Raji (cell line): ENCODE data around the gene PIP5K1C.

ENCODE experiments used
- POLR2A ChIP-seq: IDR thresholded peaks from 2 replicates; pipeline ENCODE4 v1.6.1; 2011; ENCODE audit warnings: low read depth, low read length, control low read depth; ENCODE audit not compliant: insufficient read depth

The PIP5K1C gene

DNA sequence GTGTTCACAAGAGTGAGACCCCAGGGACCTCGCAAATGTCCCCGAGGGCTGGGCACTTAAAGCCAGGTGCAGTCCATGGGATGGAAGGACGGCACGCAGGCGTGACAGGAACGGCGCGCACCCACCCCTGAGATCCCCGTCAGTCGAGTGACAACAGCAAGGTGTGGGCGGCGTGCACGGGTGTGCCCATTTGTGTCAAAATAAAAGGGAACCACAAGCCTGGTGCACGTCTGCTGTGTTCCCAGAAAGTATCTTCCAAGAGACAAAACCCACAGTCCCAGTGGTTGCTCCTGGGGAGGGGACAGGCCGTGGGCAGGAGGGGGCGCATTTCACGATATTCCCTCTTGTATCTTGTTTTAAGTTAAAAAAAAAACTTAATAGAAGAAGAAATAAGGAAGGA is 58.0 kb downstream of the PIP5K1C start:
- TF ChIP-seq POLR2A = no peak

- no peak for TF ChIP-seq POLR2A
These were observed 58.6 kb downstream of the PIP5K1C start for GRCh38 chr19:3641515-3642269.

DNA sequence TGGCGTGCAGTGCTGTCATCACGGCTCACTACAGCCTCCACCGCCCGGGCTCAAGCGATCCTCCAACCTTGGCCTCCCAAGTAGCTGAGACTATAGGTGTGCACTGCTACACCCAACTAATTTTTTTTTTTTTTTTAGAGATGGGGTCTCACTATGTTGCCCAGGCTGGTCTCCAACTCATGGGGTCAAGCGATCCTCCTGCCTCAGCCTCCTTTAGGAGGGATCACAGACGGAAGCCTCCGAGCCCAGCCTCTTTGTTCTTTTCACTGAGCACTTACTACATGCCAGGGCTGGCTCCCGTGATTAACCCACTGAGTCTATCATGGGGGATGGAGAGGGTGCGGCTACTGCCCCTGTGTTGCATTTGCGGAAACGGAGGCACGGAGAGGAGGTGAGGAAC is 60.8 kb downstream of the PIP5K1C start:
- TF ChIP-seq POLR2A = no peak

DNA sequence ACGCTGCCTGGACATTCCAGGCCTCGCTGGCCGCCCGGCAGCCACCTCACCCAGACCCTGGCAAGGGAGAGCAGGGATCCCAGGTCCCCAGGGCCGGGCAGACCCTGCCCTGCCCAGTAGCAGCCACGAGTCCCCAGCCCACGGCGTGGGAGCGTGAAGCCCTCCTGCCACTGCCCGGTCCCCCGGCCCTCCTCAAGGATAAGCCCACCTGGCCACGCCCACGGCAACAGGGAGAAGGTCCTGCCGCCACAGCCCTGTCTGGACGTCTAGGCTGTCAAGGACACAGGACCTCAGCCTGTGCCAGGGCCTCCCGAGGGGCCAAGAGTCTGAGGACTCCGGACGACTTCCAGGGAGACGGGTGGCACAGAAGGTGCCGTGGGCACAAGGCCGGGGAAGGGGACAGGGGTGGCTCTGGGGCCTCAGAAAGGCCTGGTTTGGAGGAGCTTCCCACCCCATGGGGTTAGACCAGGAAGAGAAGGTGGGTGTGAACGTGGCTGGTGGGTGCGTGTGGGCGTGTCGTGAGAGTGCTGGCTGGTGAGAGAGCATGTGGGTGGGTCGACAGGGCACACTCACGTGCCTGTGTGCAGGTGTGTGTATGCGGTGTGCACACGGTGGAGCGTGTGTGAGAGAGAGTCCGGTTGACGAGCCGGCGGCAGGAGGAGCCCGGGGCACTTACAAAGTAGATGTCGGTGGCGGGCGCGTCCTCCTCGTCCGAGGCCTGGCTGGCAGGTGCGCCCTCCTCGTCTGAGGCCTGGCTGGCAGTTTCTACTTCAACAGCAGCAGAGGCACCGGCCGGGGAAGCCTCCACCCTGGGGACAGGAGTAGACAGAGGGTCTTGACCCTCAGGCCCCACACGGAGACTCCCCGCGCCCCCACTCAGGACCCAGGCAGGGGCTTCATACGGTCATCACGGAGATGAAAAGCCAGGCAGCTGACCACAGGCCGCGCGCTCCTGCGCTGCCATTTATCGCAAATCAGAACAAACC is 61.8 kb downstream of the PIP5K1C start:
- TF ChIP-seq POLR2A = no peak

DNA sequence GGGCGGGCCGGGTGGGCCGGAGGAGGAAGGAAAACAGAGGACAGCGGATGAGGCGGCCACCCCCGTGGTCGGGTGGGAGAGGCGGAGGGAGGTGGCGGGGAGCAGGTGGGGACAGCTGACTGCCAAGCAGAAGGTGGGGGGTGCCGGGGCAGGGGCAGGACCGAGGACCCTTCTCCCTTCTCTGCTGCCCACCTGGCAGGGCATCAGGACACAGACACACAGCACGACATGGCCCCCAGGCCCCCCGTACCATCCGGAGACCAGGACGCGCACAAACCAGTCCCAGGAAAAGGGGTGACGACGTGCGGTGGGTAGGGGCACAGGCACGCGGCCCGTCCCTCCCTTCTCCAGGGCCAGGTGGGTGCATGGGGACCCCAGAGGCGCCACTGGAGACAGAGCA is 62.6 kb downstream of the PIP5K1C start:
- TF ChIP-seq POLR2A = no peak

DNA sequence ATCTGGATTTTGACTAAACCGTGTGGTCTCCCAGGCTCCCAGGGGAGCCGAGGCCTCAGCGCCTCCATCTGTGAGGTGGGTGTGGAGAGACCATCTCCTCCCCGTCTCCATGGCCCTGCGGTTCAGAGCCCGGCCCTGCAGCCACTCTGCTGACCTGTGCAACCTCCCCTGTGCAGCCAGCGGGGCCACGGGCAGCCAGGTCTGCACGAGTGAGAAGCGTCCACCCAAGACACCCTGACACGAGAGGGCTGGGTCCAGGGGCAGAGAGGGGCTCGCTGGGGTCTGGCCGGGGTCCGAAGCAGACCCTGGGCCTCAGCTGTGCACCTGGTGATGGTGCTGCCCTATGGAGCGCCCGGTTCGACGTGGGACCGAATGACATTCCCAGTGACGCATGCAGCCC is 63.3 kb downstream of the PIP5K1C start:
- no peak for TF ChIP-seq POLR2A

- TF ChIP-seq POLR2A = no peak
These were observed 63.8 kb downstream of the PIP5K1C start for GRCh38 chr19:3636506-3636905.

DNA sequence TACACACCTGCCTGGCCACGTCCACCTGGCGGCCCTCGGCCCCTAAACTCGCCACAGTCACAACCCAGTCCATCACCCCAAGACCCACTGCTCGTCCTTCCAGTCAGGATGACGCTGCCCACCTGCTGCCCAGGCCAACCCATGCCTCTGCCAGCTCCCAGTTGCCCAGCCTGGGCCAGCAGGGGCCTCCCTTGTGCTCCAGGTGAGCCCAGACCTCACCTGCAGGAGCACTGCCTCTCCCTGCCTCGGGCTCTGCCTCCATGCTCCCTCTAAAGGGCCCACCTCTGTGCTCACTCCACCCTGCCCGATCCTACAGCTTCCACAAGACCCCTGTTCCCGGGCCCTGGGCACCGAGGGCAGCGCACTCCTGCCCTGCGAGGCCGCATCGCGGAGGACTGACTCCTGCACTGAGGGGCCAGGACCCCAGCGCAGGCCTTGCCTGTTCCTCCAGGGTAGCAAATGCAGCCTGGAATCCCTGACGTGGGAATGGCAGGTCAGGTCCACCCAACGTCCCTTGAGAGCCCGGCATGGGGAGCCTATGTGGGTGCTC is 65.7 kb downstream of the PIP5K1C start:
- TF ChIP-seq POLR2A = no peak

GRCh38 chr19:3633559-3633988 is 66.7 kb downstream of the PIP5K1C start:
- TF ChIP-seq POLR2A = no peak

DNA sequence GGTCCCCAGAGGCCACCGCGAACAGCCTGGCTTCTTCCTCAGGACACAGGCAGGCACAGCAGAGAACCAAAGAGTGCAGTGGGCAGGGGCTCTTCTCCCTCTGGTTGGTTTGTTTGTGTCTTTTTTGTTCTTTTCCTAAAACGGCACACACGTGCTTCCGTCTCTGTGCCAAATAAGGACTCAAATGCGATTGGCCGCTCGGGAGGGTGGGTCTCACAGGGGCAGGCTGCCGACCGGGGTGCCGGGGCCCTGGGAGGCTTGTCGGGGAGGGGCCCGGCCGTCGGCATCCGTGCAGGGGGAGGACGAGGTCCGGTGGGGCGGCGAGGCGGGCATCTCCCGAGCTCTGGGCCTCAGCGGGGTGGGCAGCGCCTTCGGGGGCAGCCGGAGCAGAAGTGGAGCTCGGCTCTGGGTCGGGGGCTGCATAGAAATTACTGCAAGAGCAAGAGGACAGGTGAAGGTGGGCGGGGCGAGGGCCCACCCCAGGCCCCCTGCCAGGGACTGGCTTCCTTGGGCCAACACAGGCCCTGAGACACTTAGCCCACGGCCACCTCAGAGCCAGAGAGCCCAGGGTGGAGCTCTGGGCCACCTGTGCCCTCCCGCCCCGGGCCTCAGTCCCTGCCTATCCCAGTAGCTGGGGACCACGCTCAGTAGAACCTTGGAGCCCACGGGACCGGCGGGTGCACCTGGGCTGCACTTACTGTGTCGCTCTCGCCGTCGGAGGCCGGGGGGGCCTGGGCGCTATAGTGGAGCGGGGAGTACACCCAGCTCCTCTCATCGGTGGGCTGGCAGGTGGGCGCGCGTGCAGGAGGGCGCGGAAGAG is 67.3 kb downstream of the PIP5K1C start:
- TF ChIP-seq POLR2A = no peak

DNA sequence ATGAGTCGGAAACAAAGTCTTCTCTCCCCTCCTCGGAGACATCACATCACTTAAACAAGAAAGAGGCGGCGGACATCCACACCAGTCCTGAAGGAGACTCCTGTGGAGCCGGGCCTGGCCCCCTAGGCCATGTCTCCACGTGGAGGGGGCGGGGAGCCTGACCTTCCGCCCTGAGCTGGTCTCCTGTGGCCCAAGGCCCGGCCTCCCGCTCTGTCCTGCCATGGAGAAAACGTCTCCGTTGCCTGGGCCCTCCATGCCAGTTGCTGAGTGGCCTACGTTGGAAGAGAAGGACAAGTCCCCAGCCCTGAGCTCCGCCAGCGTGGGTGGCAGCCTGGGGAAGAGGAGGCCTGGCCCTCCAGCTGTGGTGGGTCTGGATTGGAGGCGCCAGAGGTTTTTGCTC is 68.2 kb downstream of the PIP5K1C start:
- no peak for TF ChIP-seq POLR2A

DNA sequence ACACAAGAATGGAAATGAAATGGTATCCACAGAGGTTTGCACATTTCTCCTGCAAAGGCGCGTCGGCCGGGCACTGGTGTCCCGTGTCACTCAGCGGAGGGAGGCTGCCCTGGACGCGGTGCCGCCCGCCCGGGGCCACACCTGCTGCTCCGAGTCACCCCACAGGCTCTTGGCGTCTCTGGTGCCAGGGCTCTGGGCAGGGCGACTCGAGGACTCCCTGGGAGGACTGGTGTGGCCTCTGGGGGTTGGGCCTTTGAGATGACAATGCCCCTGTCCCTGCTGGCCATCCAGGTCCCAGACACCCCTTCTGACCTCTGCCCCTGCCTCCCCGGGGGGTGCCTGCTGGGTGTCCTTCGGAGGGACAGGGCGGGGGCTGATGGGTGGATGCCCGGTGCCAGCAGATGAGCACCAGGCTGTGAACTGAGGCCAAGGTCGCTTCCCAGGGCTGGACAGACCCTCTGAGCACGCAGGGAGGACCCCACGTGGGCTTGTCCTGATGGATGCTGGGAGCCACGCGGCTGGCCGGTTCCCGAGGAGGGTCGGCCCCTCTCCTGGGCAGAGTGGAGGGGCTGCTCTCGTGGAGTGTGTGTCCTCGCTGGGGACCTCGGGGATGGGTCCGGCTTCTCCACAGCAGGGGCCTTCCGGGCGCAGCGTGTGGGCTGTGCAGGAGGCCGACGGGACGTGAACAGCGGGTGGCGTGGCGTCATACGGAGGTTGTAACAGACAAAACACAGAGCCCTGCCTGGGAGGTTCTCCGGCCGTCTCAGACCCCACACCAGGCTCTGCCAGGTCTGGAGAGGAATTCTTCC is 69.0 kb downstream of the PIP5K1C start:
- TF ChIP-seq POLR2A = no peak

- TF ChIP-seq POLR2A = no peak
These were observed 72.9 kb downstream of the PIP5K1C start for GRCh38 chr19:3627351-3627723.
